Measurements from ENCODE around the gene THSD8.
"Not testable (repeated sequence)": the region's sequence is repeated elsewhere in the genome, so short reads cannot be mapped to it uniquely, and the experiment has no call there.

Gene THSD8

DNA sequence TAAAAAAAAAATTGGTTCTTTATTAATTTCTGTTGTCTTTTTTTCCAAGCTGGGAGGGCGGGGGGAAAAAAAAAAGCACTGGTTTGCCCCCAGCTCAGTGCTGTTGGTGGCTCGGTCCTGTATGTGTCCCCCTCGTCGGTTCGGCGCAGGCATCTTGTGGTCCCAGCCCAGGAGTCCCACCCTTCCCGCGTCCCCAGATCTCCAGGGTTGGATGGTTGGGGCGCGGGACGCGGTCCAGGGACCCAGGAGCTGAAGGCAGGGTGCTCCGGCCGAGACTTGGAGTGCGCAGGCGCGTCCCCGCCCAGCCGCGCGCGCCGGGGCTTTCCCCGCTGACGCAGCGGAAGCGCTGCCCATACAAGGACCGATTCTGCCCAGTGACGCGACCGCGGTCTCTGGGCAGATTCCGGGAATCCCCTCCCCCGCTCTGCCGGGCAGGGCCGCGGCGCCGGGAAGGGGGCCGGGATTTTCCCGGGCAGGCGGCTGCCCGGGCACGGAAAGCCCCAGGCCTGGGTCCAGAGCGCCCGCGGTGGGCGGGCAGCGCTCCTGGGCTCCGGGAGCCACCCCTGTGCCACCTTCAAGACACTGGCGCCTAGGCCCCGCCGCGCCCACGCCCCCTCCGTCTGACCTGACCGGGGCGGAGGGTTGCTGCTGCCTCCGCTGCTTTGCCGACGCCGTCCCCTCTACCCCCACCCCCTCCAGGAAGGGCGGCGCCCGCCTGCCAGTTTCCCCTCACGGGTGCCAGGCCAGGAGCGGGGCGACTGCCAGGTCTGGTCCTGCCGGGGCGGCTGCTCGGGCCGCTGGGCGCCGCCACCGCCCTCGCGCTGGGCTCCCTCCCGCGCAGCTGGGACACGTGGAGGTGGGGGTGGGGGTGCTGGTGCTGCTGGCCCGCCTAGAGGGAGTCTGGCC is 8.3 kb upstream of the THSD8 start:
- Histone ChIP-seq H3K9me3 (replicated peaks in 1 of 11) (no peaks in the 10 kb centered on the region), H3K9ac (peak overlapping the region; percentile 92 to 99 (median 98)), H3K36me3 (peaks cover 3 to 18% (median 16%) of the 10 kb centered on the region in 11 experiments; a peak in 17 of 22 replicates), H3K27me3 (no peaks in the 10 kb centered on the region), H3K4me1 (peaks cover 32 to 48% (median 44%) of the 10 kb centered on the region in 10 experiments), H3K27ac (peak overlapping the region; percentile 95 to 100 (median 99)), H3K4me2 (peak overlapping the region; percentile 85 to 99 (median 97)), H3K4me3 (peak overlapping the region; percentile 90 to 98 (median 96)), H4K20me1 (peaks cover 18 to 34% (median 20%) of the 10 kb centered on the region in 11 experiments)
- TF ChIP-seq Cebpa-rat (IDR thresholded peaks at IDR 0.05): no peak

DNA sequence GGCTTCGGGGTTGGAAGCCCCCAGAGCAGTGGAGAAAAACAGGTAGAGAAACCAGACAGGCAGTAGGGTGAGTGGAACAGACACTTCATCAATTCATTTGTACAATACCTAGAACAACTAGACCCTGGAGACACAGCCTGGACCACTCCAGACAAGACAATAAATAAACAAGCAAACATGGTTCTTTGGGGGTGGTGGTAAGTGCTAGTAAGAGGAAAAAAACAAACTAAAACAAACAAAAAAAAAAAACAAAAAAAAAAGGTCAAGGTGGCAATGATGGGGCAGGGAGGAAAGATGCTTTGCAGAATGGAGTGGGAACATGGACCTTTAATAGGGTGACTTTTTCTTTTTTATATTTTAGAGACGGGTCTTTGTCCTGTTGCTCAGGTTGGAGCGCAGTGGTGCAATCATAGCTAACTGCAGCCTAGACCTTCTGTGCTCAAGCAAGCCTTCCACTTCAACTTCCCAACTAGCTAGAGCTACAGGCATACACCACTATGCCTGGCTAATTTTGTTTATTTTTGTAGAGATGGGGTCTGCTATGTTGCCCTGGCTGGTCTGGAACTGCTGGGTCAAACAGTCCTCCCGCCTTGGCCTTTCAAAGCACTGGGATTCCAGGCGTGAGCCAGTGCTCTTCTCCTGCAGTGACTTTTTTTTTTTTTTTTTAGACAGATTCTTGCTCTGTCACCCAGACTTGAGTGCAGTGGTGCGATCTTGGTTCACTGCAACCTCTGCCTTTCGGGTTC is 7.5 kb upstream of the THSD8 start:
- no peaks in the 10 kb centered on the region for H3K27me3 ChIP-seq
- peak overlapping the region; percentile 85 to 99 (median 97) for H3K4me2 ChIP-seq
- peaks cover 25 to 39% (median 36%) of the 10 kb centered on the region in 10 experiments for H3K4me1 ChIP-seq
- H3K9ac ChIP-seq: peak overlapping the region; percentile 92 to 99 (median 98)
- peak overlapping the region; percentile 95 to 100 (median 99) for H3K27ac ChIP-seq
- no peaks in the 10 kb centered on the region for H3K9me3 ChIP-seq (replicated peaks in 1 of 11)
- H3K36me3 ChIP-seq: peaks cover 12 to 27% (median 24%) of the 10 kb centered on the region in 11 experiments; a peak in 21 of 22 replicates
- H4K20me1 ChIP-seq: peaks cover 18 to 34% (median 21%) of the 10 kb centered on the region in 11 experiments
- TF ChIP-seq Cebpa-rat (IDR thresholded peaks at IDR 0.05): no peak
- peak overlapping the region; percentile 90 to 98 (median 96) for H3K4me3 ChIP-seq

DNA sequence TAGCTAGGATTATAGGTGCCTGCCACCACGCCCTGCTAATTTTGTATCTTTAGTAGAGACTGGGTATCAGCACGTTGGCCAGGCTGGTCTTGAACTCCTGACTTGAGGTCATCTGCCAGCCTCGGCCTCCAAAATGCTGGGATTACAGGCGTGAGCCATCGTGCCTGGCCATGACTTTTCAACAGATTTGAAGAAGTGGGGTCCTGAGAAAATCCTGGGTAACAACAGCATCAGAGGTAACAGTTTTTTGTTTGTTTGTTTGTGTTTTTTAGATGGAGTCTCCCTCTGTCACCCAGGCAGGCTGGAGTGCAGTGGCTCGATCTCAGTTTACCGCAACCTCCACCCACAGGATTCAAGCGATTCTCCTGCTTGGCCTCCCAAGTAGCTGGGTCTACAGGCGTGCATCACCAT is 6.9 kb upstream of the THSD8 start:
- H4K20me1 ChIP-seq: peaks cover 18 to 38% (median 28%) of the 10 kb centered on the region in 11 experiments

DNA sequence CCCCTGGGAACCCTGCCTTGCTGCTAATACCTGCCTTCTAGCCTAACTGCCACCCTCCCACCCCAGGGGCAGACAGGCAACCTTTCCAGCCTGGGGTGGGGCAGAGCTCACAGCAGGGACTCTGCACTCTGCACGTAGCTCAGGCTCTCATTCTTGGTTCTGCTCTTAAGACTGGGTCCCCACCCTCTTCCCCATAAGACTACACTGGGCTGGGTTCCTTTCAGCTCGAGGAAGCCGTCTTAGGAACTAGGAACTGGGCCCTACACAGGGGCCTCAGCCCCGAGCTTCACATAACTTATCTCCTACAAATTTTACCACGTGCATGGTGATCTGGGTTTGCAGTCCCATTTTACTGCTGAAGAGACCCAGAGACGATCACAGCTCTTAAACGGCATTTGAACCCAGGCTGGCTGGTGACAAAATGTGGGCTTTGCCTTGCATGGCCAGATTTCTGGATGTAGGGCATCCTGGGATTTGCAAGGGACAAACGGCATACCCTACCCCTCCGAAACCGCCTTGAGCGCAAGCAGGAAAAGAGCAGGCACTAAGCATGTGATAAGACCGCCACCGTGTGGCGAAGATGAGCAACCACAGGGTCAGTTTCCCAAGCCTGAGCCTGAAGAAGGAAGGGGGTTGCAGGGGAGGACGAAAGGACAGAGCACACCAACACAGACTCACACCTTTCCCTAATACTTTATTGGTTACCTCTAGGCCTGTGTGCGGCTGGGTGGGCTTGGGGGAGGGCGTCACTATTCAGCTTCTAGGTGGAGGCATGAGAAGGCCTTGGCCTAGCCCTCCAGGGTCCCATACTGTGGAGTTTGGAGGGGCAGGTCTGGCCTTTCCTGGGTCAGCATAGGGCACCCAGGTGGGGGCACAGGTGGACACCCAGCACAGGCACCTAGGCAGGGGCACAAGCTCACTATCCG is 5.5 kb upstream of the THSD8 start:
- H3K27me3 ChIP-seq: no peaks in the 10 kb centered on the region
- peak overlapping the region; percentile 8 to 71 (median 48); a peak in 18 of 22 replicates for H3K9ac ChIP-seq
- H3K27ac ChIP-seq: peak overlapping the region in 6 of 11 experiments; percentile 14 to 100 (median 50); a peak in 8 of 22 replicates

More for the DNA sequence above, 6.9 kb upstream of the THSD8 start:
- H3K4me1 ChIP-seq: peaks cover 26 to 42% (median 37%) of the 10 kb centered on the region in 10 experiments
- H3K27ac ChIP-seq: peak overlapping the region in 8 of 11 experiments; percentile 95 to 100 (median 99); a peak in 9 of 22 replicates
- H3K4me3 ChIP-seq: peak overlapping the region in 3 of 10 experiments; percentile 97 to 98 (median 98); a peak in 3 of 20 replicates
- no peak for TF ChIP-seq Cebpa-rat (IDR thresholded peaks at IDR 0.05)
- no peaks in the 10 kb centered on the region for H3K9me3 ChIP-seq (replicated peaks in 1 of 11)
- H3K27me3 ChIP-seq: no peaks in the 10 kb centered on the region
- peak overlapping the region in 10 of 11 experiments; percentile 92 to 99 (median 98); a peak in 10 of 22 replicates for H3K9ac ChIP-seq
- H3K4me2 ChIP-seq: peak overlapping the region in 10 of 11 experiments; percentile 85 to 99 (median 98); a peak in 17 of 22 replicates
- peaks cover 18 to 33% (median 30%) of the 10 kb centered on the region in 11 experiments; a peak in 21 of 22 replicates for H3K36me3 ChIP-seq

DNA sequence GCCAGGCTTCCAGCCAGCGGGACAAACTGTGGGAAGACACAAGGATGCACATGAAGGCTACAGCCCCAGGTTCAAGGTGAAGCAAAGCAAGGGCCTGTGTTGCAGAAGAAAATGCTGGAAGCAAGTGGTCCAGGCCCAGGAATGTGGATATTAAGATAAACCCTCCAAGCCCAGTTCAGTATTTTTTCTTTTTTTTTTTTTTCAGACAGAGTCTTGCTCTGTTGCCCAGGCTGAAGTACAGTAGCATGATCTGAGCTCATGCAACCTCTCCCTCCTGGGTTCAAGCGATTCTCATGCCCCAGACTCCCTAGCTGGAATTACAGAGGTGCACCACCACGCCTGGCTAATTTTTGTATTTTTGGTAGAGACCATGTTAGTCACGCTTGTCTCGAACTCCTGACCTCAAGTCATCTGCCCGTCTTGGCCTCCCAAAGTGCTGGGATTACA is 4.7 kb upstream of the THSD8 start:
- H3K4me1 ChIP-seq: peaks cover 37 to 49% (median 45%) of the 10 kb centered on the region in 10 experiments
- no peak overlapping the region for H3K4me3 ChIP-seq
- H3K27me3 ChIP-seq: no peaks in the 10 kb centered on the region
- no peak for TF ChIP-seq Cebpa-rat (IDR thresholded peaks at IDR 0.05)
- peaks cover 21 to 39% (median 32%) of the 10 kb centered on the region in 11 experiments; a peak in 21 of 22 replicates for H3K36me3 ChIP-seq
- no peak overlapping the region for H3K27ac ChIP-seq
- H4K20me1 ChIP-seq: peaks cover 11 to 43% (median 20%) of the 10 kb centered on the region in 11 experiments
- H3K9ac ChIP-seq: peak overlapping the region in 2 of 11 experiments; percentile 8 to 27; a peak in 2 of 22 replicates
- H3K9me3 ChIP-seq (replicated peaks in 1 of 11): no peaks in the 10 kb centered on the region
- peak overlapping the region in 2 of 11 experiments; percentile 96 to 97; a peak in 2 of 22 replicates for H3K4me2 ChIP-seq

More for the DNA sequence above, 5.5 kb upstream of the THSD8 start:
- Histone ChIP-seq H3K4me2 (peak overlapping the region; percentile 47 to 97 (median 62)), H3K9me3 (replicated peaks in 1 of 11) (no peaks in the 10 kb centered on the region), H4K20me1 (peaks cover 19 to 51% (median 27%) of the 10 kb centered on the region in 11 experiments), H3K4me1 (peaks cover 34 to 45% (median 41%) of the 10 kb centered on the region in 10 experiments), H3K36me3 (peaks cover 21 to 39% (median 34%) of the 10 kb centered on the region in 11 experiments; a peak in 21 of 22 replicates), H3K4me3 (peak overlapping the region in 3 of 10 experiments; percentile 2 to 23 (median 3); a peak in 3 of 20 replicates)
- TF ChIP-seq Cebpa-rat (IDR thresholded peaks at IDR 0.05): no peak

DNA sequence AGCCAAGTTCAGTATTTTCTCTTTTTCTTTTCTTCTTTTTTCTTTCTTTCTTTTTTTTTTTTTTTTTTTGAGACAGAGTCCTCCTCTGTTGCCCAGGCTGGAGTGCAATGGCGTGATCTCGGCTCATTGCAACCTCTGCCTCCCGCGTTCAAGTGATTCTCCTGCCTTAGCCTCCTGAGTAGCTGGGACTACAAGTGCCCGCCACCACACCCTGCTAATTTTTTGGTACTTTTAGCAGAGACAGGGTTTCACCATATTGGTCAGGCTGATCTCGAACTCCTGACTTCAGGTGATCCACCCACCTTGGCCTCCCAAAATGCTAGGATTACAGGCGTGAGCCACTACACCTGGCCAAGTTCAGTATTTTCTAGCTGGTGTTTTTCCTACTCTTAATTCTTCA is 4.3 kb upstream of the THSD8 start:
- Histone ChIP-seq H3K36me3 (peaks cover 21 to 39% (median 31%) of the 10 kb centered on the region in 11 experiments; a peak in 21 of 22 replicates), H3K4me1 (peaks cover 41 to 54% (median 50%) of the 10 kb centered on the region in 10 experiments), H4K20me1 (peaks cover 7 to 39% (median 15%) of the 10 kb centered on the region in 11 experiments)
- not testable (repeated sequence) for H3K27me3 ChIP-seq; H3K4me3 ChIP-seq; H3K9me3 ChIP-seq (replicated peaks in 1 of 11); H3K27ac ChIP-seq; H3K9ac ChIP-seq; H3K4me2 ChIP-seq

DNA sequence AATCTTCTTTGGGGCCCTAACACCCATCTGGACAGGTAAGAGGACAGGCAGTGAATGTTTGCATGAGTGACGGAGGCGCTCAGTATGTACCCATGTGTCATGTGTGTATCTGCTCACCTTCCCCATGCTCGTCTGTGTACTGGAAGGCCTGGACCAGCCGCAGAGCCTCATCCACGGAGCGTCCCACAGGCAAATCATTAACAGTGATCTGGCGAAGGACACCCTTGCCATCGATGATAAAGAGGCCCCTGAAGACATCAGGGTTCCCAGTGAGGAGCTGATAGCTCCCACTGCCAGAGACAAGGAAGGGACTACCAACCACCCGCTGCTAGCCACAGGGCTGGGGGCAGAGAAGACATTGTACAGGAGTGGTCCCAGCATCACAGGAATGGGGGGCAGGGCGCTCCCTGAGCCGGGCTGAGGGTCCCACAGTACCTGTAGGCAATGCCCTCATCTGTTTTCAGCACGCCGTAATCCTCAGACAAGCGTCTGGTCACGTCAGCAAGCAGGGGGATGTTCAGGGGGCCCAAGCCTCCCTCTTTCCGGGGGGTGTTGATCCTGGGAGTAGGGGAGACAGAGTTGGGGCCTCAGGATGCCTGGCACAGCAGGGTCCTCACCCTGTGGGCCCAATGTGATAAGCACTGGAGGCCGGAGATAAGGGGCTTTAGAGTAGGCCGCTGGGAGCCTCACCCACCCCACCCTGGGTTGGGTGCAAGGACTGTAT is 2.0 kb upstream of the THSD8 start:
- peaks cover 18 to 39% (median 29%) of the 10 kb centered on the region in 11 experiments; a peak in 21 of 22 replicates for H3K36me3 ChIP-seq
- TF ChIP-seq Cebpa-rat (IDR thresholded peaks at IDR 0.05): no peak
- no peaks in the 10 kb centered on the region for H3K27me3 ChIP-seq
- peaks cover 0 to 31% (median 8%) of the 10 kb centered on the region in 11 experiments; a peak in 8 of 22 replicates for H4K20me1 ChIP-seq
- peaks cover 33 to 56% (median 46%) of the 10 kb centered on the region in 10 experiments for H3K4me1 ChIP-seq
- no peaks in the 10 kb centered on the region for H3K9me3 ChIP-seq (replicated peaks in 1 of 11)
- H3K27ac ChIP-seq: peak overlapping the region in 1 of 11 experiments; percentile 36; a peak in 1 of 22 replicates
- peak overlapping the region; percentile 88 to 98 (median 96) for H3K4me2 ChIP-seq
- H3K9ac ChIP-seq: peak overlapping the region in 8 of 11 experiments; percentile 82 to 94 (median 86); a peak in 16 of 22 replicates
- peak overlapping the region; percentile 74 to 91 (median 84); a peak in 14 of 20 replicates for H3K4me3 ChIP-seq

All from BLaER1 treated with 17β-estradiol and CSF1 and Interleukin-3, amounts not matched to agents 10 nM and 100 nM (cell line).